NCI-H524 treated with DMSO at 0.1 percent for 48 hours (cell line): Measurements from ENCODE around the gene TBC1D17.

Experiments
- DNase-seq: peaks from one replicate; lab custom pipeline; 2025; lab: John Stamatoyannopoulos, UW

TBC1D17 gene

GRCh38 chr19:49894011-49894664, 16.6 kb downstream of the TBC1D17 start:
- DNase-seq, result no peak

- DNase-seq, result no peak
These were observed 17.5 kb downstream of the TBC1D17 start for GRCh38 chr19:49894879-49895565.

GRCh38 chr19:49895566-49896297, 18.2 kb downstream of the TBC1D17 start:
- no peak for DNase-seq

GRCh38 chr19:49896863-49897621, 19.5 kb downstream of the TBC1D17 start, which contains the start of gene IL4I1:
Gene IL4I1 (minus strand): TSS chr19:49896887. CDS start chr19:49896160, 727 bp downstream.
- DNase-seq, result no peak

- no peak for DNase-seq
These were observed 26.6 kb downstream of the TBC1D17 start for GRCh38 chr19:49904136-49904535.

- DNase-seq, result no peak
These were observed 29.5 kb downstream of the TBC1D17 start for GRCh38 chr19:49906879-49907564.

- DNase-seq, result no peak
These were observed 30.4 kb downstream of the TBC1D17 start for GRCh38 chr19:49907745-49908446.

GRCh38 chr19:49908480-49909420, 31.2 kb downstream of the TBC1D17 start:
- DNase-seq, result no peak

- DNase-seq, result no peak
These were observed 32.7 kb downstream of the TBC1D17 start for GRCh38 chr19:49910179-49910578.

GRCh38 chr19:49911381-49912145, 34.1 kb downstream of the TBC1D17 start:
- DNase-seq, result no peak

GRCh38 chr19:49912965-49913685, 35.6 kb downstream of the TBC1D17 start:
- DNase-seq, result no peak

- DNase-seq, result no peak
These were observed 36.2 kb downstream of the TBC1D17 start for GRCh38 chr19:49913720-49914119.

GRCh38 chr19:49915271-49915670, 37.8 kb downstream of the TBC1D17 start:
- no peak for DNase-seq

GRCh38 chr19:49916839-49917733, 39.6 kb downstream of the TBC1D17 start:
- DNase-seq, result no peak

- no peak for DNase-seq
These were observed 40.6 kb downstream of the TBC1D17 start for GRCh38 chr19:49918089-49918488.

- DNase-seq, result no peak
These were observed 43.3 kb downstream of the TBC1D17 start for GRCh38 chr19:49920624-49921363.
